GM19099 (cell line): ENCODE measurements around the gene TRMT1.

Experiments used
- POLR2A ChIP-seq: IDR thresholded peaks from 3 replicates; pipeline ENCODE4 v1.6.1; 2011; ENCODE audit warnings: low read depth; ENCODE audit not compliant: insufficient read length; ENCODE audit errors: extremely low read depth

Gene TRMT1

GRCh38 chr19:13152974-13153568, 36.5 kb upstream of the TRMT1 start:
- TF ChIP-seq POLR2A = peak; percentile 100

GRCh38 chr19:13152356-13152973, 35.9 kb upstream of the TRMT1 start:
- no peak for TF ChIP-seq POLR2A

- peak; percentile 37 for TF ChIP-seq POLR2A
Measured at GRCh38 chr19:13151605-13152355, 35.2 kb upstream of the TRMT1 start.

- TF ChIP-seq POLR2A = no peak
Measured at GRCh38 chr19:13150931-13151604, 34.5 kb upstream of the TRMT1 start.

- TF ChIP-seq POLR2A = peak; percentile 46
Measured at GRCh38 chr19:13150187-13150930, 33.8 kb upstream of the TRMT1 start, which contains the start of the genes IER2 and STX10. Gene IER2 (plus strand): TSS chr19:13150411. CDS start chr19:13153187, 2,776 bp downstream. Gene STX10 (minus strand): TSS chr19:13150375. CDS start chr19:13150173, 202 bp downstream.

- TF ChIP-seq POLR2A = no peak
Measured at GRCh38 chr19:13149628-13150186, 33.2 kb upstream of the TRMT1 start.

- no peak for TF ChIP-seq POLR2A
Measured at GRCh38 chr19:13146763-13147563, 30.4 kb upstream of the TRMT1 start.

- TF ChIP-seq POLR2A = no peak
Measured at GRCh38 chr19:13139633-13140311, 23.2 kb upstream of the TRMT1 start.

GRCh38 chr19:13138916-13139198, 22.3 kb upstream of the TRMT1 start:
- no peak for TF ChIP-seq POLR2A

- no peak for TF ChIP-seq POLR2A
Measured at GRCh38 chr19:13138171-13138915, 21.8 kb upstream of the TRMT1 start.

- no peak for TF ChIP-seq POLR2A
Measured at GRCh38 chr19:13137290-13137794, 20.8 kb upstream of the TRMT1 start.
